Activated CD4-positive, alpha-beta T cell treated with anti-CD3 and anti-CD28 coated beads for 36 hours (primary cell): ENCODE data around the gene DCDC2B. TPM values are rescaled to one million over a fixed set of nuclear protein-coding genes. Genes with fewer than 3 reads are reported as not detected.
A peak's percentile ranks its signal among the peaks of the same experiment; 100 is the strongest.

Experiments used
- ATAC-seq: fragments of 200-7000 bp; cut with Tn5 transposase; one replicate; pipeline ENCODE4 v1.10.0; 2021; ENCODE audit warnings: mild to moderate bottlenecking, moderate library complexity
- CTCF ChIA-PET: fragments of 350-600 bp; sonication (Branson Sonifier 250); formaldehyde crosslinking; loops from one replicate; lab custom pipeline; 2021; ENCODE audit warnings: antibody characterized with exemption; lab: Charles Lee
- POLR2A ChIA-PET: fragments of 350-600 bp; sonication (Branson Sonifier 250); formaldehyde crosslinking; loops from one replicate; lab custom pipeline; 2021; ENCODE audit warnings: antibody characterized with exemption, inconsistent platforms; lab: Charles Lee
- DNase-seq: peaks from one replicate; pipeline ENCODE4 v3.0.0-alpha.2; 2020
- H3K27ac Mint-ChIP-seq: one replicate; pipeline ENCODE4 v1.8.0; 2021; ENCODE audit warnings: mixed read lengths
- H3K27me3 Mint-ChIP-seq: one replicate; pipeline ENCODE4 v1.8.0; 2021; ENCODE audit warnings: mixed read lengths
- H3K36me3 Mint-ChIP-seq: one replicate; pipeline ENCODE4 v1.8.0; 2021; ENCODE audit warnings: low read depth, mixed read lengths
- H3K4me1 Mint-ChIP-seq: one replicate; pipeline ENCODE4 v1.8.0; 2021; ENCODE audit warnings: mixed read lengths
- H3K4me3 Mint-ChIP-seq: one replicate; pipeline ENCODE4 v1.8.0; 2021; ENCODE audit warnings: mild to moderate bottlenecking, moderate library complexity, mixed read lengths
- H3K9me3 Mint-ChIP-seq: one replicate; pipeline ENCODE4 v1.8.0; 2021; ENCODE audit warnings: low read depth, mixed read lengths
- intact Hi-C, 2 experiments: fragments of 100-400 bp; cut with DNase I in 1 of 2; cut with micrococcal nuclease in 1 of 2; formaldehyde crosslinking; loops; one replicate each; pipeline versions ENCODE4 v1.14.2 to v1.15.1; 2022 to 2024; cut with DNase I, micrococcal nuclease
- total RNA-seq, 2 experiments: library from RNA; stranded (reverse); gene quantifications; one replicate each; pipeline ENCODE4 v1.2.3, GENCODE V29; 2021

DCDC2B gene
- total RNA-seq, 2 experiments from 2014 or later: not detected

DNA sequence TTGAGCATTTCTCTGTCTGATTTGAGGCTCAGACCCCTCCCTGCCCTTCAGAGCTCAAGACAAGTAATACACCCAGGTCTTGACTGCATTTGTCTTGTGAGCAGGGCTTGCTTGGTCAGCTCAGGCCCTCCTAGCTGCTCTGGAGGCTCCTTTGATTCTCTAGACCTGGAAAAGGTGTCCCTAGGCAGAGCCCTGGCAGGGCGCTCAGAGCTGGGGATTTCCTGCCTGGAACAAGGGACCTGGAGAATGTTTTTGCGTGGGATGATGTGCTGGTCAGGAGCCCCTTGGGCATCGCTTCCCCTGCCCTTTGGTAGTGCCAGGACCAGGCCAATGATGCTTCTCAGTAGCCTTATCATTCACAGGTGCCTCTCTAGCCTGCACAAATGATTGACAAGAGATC lies 13.4 kb upstream of the DCDC2B start:
- intact Hi-C loops: no loop called here
- ATAC-seq (no peak), DNase-seq (no peak)
- CTCF ChIA-PET: interaction anchor here (0.9 kb wide), 1 partner anchor 14 kb away, joined by 4 read pairs; no protein-coding TSS in a partner anchor
- POLR2A ChIA-PET: interaction anchor here (0.5 to 0.7 kb wide), 2 partner anchors 58 to 168 kb away, joined by 3 to 5 read pairs; no protein-coding TSS in a partner anchor
- H3K4me3 Mint-ChIP-seq: no peak overlapping the region
- peaks cover 59% of the 10 kb centered on the region for H3K36me3 Mint-ChIP-seq
- H3K4me1 Mint-ChIP-seq: peaks cover 64% of the 10 kb centered on the region
- H3K27me3 Mint-ChIP-seq: no peaks in the 10 kb centered on the region
- H3K27ac Mint-ChIP-seq: no peak overlapping the region
- no peaks in the 10 kb centered on the region for H3K9me3 Mint-ChIP-seq

DNA sequence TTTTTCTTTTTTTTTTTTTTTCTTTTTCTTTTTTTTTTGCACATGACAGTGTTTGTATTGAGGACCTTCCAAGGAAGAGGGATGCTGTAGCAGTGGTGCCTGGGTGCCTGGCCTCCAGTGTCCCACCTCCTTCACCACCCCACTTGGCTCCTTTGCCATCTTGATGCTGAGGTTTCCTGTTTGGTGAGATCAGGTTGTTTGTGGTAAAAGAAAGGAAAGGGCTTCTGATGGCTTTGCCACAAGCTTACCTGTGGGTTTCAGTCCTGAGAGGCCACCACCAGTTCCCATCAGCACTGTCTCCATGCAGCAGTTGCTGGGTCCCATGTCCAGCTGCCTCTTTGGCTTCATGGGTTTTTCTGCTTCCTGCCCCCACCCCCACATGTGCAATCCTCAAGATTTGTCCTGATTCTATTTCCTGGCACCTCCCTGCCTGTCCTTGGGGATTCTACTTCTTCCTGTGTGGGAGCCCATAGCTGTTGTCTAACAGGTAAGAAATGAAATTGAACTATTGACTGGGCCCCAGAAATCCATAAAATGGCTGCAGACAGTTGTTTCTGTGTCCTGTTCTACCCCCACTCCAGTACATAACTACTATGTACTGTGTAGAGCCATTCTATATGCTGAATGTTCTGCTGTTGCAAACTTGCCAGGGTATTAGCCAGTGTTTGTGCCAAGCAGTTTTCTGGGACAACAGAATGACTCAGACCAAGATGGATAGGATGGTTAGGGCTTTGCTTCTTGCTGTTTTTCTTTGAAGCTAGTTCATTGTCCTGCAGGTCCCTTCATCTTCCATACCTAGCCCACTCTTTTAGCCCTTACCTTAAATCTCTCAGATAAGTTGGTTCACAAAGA lies 12.7 kb upstream of the DCDC2B start:
- H3K9me3 Mint-ChIP-seq: no peaks in the 10 kb centered on the region
- ChIA-PET POLR2A (interaction anchor here (0.7 to 1.2 kb wide), 2 partner anchors 35 to 57 kb away, joined by 3 read pairs; no protein-coding TSS in a partner anchor), CTCF (interaction anchor here (1.9 kb wide), 1 partner anchor 19 kb away, joined by 6 read pairs; no protein-coding TSS in a partner anchor)
- no peak for ATAC-seq
- peak overlapping the region; percentile 27 for H3K27ac Mint-ChIP-seq
- no peaks in the 10 kb centered on the region for H3K27me3 Mint-ChIP-seq
- peaks cover 55% of the 10 kb centered on the region for H3K36me3 Mint-ChIP-seq
- intact Hi-C loops: no loop called here
- DNase-seq: no peak
- H3K4me1 Mint-ChIP-seq: peaks cover 64% of the 10 kb centered on the region
- no peak overlapping the region for H3K4me3 Mint-ChIP-seq

DNA sequence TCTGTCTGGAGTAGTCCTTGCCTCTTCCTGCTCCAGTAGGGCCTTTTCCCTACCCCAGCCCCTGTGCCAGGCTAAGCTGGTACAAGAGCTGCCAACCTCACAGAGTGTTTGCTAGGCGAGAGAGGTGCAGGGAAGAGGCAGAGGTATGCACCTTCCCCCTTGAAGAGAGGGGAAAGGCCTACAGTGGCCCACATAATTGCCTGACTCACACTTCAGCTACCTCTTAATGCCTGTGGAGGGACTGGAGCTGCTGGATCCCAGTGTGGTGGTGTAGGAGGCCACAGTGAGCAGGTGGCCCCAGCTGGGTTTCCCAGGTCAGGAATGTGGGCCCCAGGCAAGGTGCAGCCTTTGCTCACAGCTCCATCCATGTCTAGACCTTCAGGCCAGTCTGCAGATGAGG lies 11.8 kb upstream of the DCDC2B start:
- no peaks in the 10 kb centered on the region for H3K9me3 Mint-ChIP-seq
- peaks cover 71% of the 10 kb centered on the region for H3K4me1 Mint-ChIP-seq
- ATAC-seq (no peak), DNase-seq (no peak)
- intact Hi-C loops: no loop called here
- ChIA-PET POLR2A (interaction anchor here (0.7 to 1.3 kb wide), 4 partner anchors 9 to 428 kb away, joined by 3 to 4 read pairs (median 4); partner anchors contain the start of gene IQCC), CTCF (interaction anchor here (0.7 to 2.0 kb wide), 5 partner anchors 18 to 578 kb away, joined by 3 to 6 read pairs (median 4); partner anchors contain the start of gene KPNA6)
- no peaks in the 10 kb centered on the region for H3K27me3 Mint-ChIP-seq
- H3K36me3 Mint-ChIP-seq: peaks cover 46% of the 10 kb centered on the region
- H3K4me3 Mint-ChIP-seq: no peak overlapping the region
- peak overlapping the region; percentile 48 for H3K27ac Mint-ChIP-seq

DNA sequence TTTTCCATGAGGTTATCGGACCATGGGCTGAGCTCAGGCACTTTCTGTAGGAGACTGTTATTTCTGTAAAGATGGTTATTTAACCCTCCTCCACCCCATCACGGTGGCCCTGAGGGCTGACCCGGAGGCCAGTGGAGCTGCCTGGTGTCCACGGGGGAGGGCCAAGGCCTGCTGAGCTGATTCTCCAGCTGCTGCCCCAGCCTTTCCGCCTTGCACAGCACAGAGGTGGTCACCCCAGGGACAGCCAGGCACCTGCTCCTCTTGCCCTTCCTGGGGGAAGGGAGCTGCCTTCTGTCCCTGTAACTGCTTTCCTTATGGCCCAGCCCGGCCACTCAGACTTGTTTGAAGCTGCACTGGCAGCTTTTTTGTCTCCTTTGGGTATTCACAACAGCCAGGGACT lies 11.1 kb upstream of the DCDC2B start:
- peaks cover 74% of the 10 kb centered on the region for H3K4me1 Mint-ChIP-seq
- CTCF ChIA-PET: interaction anchor here (1.1 to 2.0 kb wide), 4 partner anchors 17 to 90 kb away, joined by 3 to 6 read pairs (median 5); partner anchors contain the start of gene KPNA6
- DNase-seq: no peak
- H3K36me3 Mint-ChIP-seq: peaks cover 38% of the 10 kb centered on the region
- POLR2A ChIA-PET: interaction anchor here (0.6 to 1.3 kb wide), 3 partner anchors 13 to 429 kb away, joined by 4 to 7 read pairs (median 4); no protein-coding TSS in a partner anchor
- no peak overlapping the region for H3K4me3 Mint-ChIP-seq
- no peaks in the 10 kb centered on the region for H3K9me3 Mint-ChIP-seq
- no peak for ATAC-seq
- no peaks in the 10 kb centered on the region for H3K27me3 Mint-ChIP-seq
- H3K27ac Mint-ChIP-seq: no peak overlapping the region
- intact Hi-C loops: no loop called here

DNA sequence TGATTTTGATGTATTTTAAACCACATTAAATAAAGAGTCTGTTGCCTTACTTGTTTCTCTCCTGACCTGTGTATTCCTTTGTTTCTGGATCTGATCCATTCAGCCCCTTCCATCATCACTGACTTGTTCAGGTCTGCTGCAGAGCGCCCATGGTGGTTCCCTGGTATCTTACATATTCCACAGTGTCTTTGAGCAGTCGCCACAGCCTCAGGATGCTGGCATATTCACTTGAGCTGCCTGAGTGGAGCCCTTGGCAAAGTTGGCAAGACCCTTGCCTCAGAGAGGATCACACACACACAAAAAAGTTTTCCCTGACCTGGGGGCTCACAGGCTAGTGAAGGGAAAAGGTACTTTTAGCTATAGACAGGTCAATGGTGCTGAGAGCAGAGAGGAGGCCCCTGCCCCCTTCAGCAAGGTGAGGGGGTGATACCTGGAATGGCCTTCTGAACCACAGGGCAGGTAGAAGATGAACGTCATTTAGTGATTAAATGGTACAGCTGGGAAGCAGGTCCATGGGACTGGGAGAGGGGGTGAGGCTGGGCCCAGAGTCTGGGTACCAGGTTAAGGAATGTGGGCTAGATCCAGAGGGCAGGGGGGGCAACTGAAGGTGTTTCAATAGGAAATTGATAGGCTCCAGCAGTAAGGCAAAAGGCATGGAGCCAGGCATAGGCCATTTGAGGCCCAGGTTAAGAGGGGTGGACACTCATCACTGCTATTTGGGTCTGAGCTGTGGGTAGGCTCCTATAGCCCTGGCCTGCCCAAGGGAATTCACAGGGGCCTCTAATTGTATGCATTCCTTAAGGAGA lies 10.4 kb upstream of the DCDC2B start:
- ChIA-PET CTCF (interaction anchor here (1.1 to 2.0 kb wide), 4 partner anchors 17 to 91 kb away, joined by 3 to 6 read pairs (median 5); partner anchors contain the start of gene KPNA6), POLR2A (no interaction called here)
- H3K27me3 Mint-ChIP-seq: no peaks in the 10 kb centered on the region
- ATAC-seq (no peak), DNase-seq (no peak)
- H3K4me1 Mint-ChIP-seq: peaks cover 69% of the 10 kb centered on the region
- H3K4me3 Mint-ChIP-seq: no peak overlapping the region
- peaks cover 33% of the 10 kb centered on the region for H3K36me3 Mint-ChIP-seq
- no peaks in the 10 kb centered on the region for H3K9me3 Mint-ChIP-seq
- peak overlapping the region; percentile 32 for H3K27ac Mint-ChIP-seq
- intact Hi-C loops: no loop called here

DNA sequence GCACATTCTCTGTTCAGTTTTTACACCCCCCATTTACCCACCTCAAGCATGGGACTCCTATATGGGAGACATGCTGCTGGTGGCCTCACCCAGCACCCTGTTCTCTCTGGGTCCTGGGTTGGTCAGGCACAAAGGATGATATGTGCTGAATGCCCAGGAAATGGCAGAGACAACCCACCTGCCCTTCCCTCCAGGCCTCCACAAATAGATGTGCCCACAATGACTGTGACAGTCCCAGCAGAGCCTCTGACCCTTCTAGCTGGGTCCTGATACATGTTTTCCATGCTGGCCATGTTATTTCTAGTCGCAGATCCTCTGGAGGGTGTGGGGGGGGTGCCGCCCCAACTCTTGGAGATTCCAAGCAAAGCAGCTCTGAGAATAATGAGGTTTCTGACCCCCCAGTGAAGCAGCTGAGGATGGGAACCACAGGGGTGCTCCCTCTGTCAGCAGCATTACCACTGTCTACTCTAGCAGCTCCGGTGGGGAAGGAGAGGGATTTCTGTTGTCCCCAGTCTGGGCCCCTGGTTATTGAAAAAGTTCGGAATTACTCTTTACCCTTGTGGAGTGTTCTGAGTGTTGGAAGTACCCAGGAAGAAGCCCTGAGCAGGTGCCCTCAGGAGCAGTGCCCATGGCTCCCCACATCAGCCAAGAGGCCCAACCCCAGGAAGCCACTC lies 9.7 kb upstream of the DCDC2B start:
- Mint-ChIP-seq H3K27ac (no peak overlapping the region), H3K36me3 (peaks cover 27% of the 10 kb centered on the region), H3K4me1 (peaks cover 66% of the 10 kb centered on the region)

DNA sequence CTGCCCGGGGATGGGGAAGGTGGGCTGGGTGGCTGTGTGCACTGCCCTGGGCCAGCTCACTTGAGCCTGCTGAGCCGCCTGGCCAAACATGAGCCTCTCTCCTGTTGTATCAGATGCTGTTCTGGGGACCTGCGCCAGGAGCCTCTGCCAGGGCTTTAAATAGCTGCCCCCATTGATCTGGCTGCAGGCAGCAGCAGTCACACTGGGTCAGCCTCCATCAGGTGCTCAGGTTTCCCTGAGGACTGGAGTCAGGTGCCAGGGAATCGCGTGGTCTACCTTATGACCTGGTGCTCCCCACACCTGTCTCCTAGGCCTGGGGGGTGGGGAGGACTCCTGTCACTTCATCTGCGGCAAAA lies 9.2 kb upstream of the DCDC2B start:
- DNase-seq (no peak), ATAC-seq (no peak)
- Mint-ChIP-seq H3K9me3 (no peaks in the 10 kb centered on the region), H3K27ac (peak overlapping the region; percentile 86), H3K4me1 (peaks cover 62% of the 10 kb centered on the region), H3K4me3 (peak overlapping the region; percentile 71), H3K27me3 (no peaks in the 10 kb centered on the region), H3K36me3 (peaks cover 21% of the 10 kb centered on the region)
- intact Hi-C loops: loop anchor here (1.0 to 5.0 kb wide), 8 partner anchors 19 to 213 kb away; partner anchors contain the start of genes BSDC1 (in 1 of the 2), EIF3I (in 1 of the 2), KPNA6 (in 1 of the 2) and TMEM234 (in 1 of the 2)
- CTCF ChIA-PET: interaction anchor here (3.2 kb wide), 1 partner anchor 17 kb away, joined by 16 read pairs; no protein-coding TSS in a partner anchor
- POLR2A ChIA-PET: interaction anchor here (1.6 to 1.8 kb wide), 3 partner anchors 19 to 136 kb away, joined by 6 to 7 read pairs (median 6); partner anchors contain the start of genes MARCKSL1, TMEM39B and TXLNA

More for the DNA sequence above, 9.7 kb upstream of the DCDC2B start:
- DNase-seq: no peak
- POLR2A ChIA-PET: no interaction called here
- CTCF ChIA-PET: interaction anchor here (2.0 kb wide), 1 partner anchor 88 kb away, joined by 6 read pairs; no protein-coding TSS in a partner anchor
- Mint-ChIP-seq H3K9me3 (no peaks in the 10 kb centered on the region), H3K4me3 (no peak overlapping the region), H3K27me3 (no peaks in the 10 kb centered on the region)
- intact Hi-C loops: no loop called here
- ATAC-seq: no peak

DNA sequence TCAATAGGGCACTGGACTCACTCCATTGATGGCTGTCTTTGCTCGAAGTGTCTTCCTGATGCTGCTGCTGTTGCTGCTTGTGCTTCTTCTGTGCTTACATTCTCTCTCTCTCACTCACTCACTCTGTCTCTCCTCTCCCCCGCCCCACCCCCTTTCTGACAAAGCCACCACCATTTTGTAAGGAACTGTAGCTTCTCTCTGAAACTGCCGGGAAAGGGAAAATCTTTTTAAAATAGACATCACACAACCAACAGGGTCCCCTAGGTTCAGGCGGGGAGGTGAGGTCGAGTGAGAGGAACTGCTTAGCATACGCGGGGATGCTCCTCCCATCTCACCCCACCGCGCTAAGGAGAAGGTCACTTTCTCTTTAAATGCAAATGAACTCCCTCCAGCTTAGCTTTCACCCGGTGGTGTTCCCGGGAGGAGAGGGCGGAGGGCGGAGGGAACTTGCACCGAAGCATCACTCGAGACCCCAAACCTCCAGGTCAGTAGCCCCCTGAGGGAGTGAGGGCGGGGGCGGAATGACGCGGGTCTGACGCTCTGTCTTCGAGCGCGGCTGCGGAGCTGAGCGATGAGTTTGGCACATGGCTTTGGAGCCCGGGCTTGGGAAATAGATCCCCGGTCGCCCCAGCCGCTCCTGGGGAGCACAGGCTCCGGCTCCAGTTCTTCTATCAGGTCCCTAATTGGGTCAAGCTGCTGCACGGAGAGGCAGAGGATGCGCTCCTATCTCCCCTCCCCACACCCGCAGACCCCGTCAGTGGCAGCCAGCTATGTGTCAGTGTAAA lies 8.5 kb upstream of the DCDC2B start, which contains the start of gene CCDC28B:
Gene CCDC28B, plus strand, starts transcription at position 370 of the 785 bp plus-strand sequence. CDS start 1,341 bp downstream, outside the sequence.
- ATAC-seq: peak; percentile 53
- intact Hi-C loops: loop anchor here (1.0 to 5.0 kb wide), 10 partner anchors 20 to 212 kb away; partner anchors contain the start of genes EIF3I (in 2 of the 2), TMEM234 (in 2 of the 2), BSDC1 (in 1 of the 2) and KPNA6 (in 1 of the 2)
- DNase-seq: peak; percentile 77
- H3K4me1 Mint-ChIP-seq: peaks cover 57% of the 10 kb centered on the region
- H3K27me3 Mint-ChIP-seq: no peaks in the 10 kb centered on the region
- H3K36me3 Mint-ChIP-seq: peaks cover 14% of the 10 kb centered on the region
- peak within 1 kb of the TSS; percentile 86 for H3K27ac Mint-ChIP-seq
- peak within 1 kb of the TSS; percentile 71 for H3K4me3 Mint-ChIP-seq
- ChIA-PET CTCF (interaction anchor here (0.5 to 3.2 kb wide), 6 partner anchors 16 to 553 kb away, joined by 3 to 16 read pairs (median 4); no protein-coding TSS in a partner anchor), POLR2A (interaction anchor here (0.6 to 1.8 kb wide), 5 partner anchors 9 to 136 kb away, joined by 3 to 7 read pairs (median 6); partner anchors contain the start of genes MARCKSL1, TMEM39B and TXLNA)
- H3K9me3 Mint-ChIP-seq: no peaks in the 10 kb centered on the region
